ENCODE measurements around the gene USP54. TPM values are rescaled to one million over a fixed set of nuclear protein-coding genes. Genes with fewer than 3 reads are reported as not detected.

Gene USP54
- total and polyA plus RNA-seq, 2 donors (not counting 3 experiments of a cell fraction or from before 2014, with no cell fraction given), result 9.3 to 14.2 TPM

DNA sequence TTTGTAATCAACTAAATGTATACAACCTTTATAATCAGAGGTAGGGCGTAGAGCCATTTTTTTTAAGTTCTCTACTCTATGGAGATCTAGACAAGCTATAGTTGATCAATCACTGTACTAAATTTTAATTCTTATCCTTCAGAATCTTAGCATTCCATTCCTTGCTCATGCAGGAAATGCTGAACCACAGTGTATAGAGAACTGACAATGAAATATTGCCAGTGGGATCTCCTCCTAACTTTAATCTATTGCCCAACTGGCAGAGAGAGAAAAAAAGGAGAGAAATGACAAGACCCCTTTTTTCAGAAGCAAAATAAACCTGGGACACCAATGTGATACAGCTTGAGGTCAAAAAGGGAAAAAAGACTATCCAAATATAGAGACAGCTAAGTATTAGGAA lies 68.9 kb downstream of the USP54 start:
- intact Hi-C loops (cut with micrococcal nuclease), result no loop called here
- FAIRE-seq, result peak; percentile 28
- no peak for DNase-seq (ENCODE audit: low read depth, low spot score)

GRCh38 chr10:73519336-73519735 lies 71.8 kb downstream of the USP54 start:
- no peak for DNase-seq (ENCODE audit: low read depth, low spot score)
- H3K27me3 ChIP-seq (ENCODE audit: control insufficient read depth in 2 of 2, insufficient read depth in 2 of 2, low read length in 2 of 2), result no peaks in the 10 kb centered on the region
- CTCF ChIA-PET, result interaction anchor here (2.1 kb wide), 1 partner anchor 17 kb away, joined by 4 read pairs; no protein-coding TSS in a partner anchor
- H3K9ac ChIP-seq (replicated peaks; ENCODE audit: extremely low read depth, insufficient read depth, low read length), result no peak overlapping the region
- H3K4me3 ChIP-seq (replicated peaks in 1 of 3; ENCODE audit: insufficient read depth in 1 of 3, low read depth in 1 of 3, low read length in 3 of 3), result no peak overlapping the region
- H3K27ac ChIP-seq (ENCODE audit: insufficient read depth, low read depth, low read length), result no peak overlapping the region
- no peak for TF ChIP-seq POLR2A (IDR thresholded peaks at IDR 0.05; ENCODE audit: low read depth, low read length)
- TF ChIP-seq MAX (IDR thresholded peaks at IDR 0.05; ENCODE audit: insufficient read depth, insufficient read length), result no peak
- no peaks in the 10 kb centered on the region for H3K9me3 ChIP-seq (replicated peaks; ENCODE audit: control insufficient read depth, insufficient read depth, low read length)
- H2AFZ ChIP-seq (ENCODE audit: low read depth, low read length), result no peak overlapping the region
- H3K4me2 ChIP-seq (ENCODE audit: insufficient read depth, low read length), result no peak overlapping the region
- H3K4me1 ChIP-seq (ENCODE audit: control insufficient read depth, extremely low read depth, insufficient read depth, low read length), result no peaks in the 10 kb centered on the region
- intact Hi-C loops (cut with micrococcal nuclease) (no loop called here), dilution Hi-C loops (cut with MboI; ENCODE audit: extremely low pct_ligation_motif_present, low sequenced_read_pairs) (no loop called here)
- no TSS peak for BruUV-seq (replicated peaks)
- no peaks in the 10 kb centered on the region for H3K79me2 ChIP-seq (ENCODE audit: control insufficient read depth, insufficient read depth, low read length)
- no peak for FAIRE-seq
- H4K20me1 ChIP-seq (replicated peaks; ENCODE audit: control insufficient read depth, extremely low read depth, insufficient read depth, low read length), result no peaks in the 10 kb centered on the region
- H3K36me3 ChIP-seq (ENCODE audit: control insufficient read depth in 2 of 2, extremely low read depth in 1 of 2, insufficient read depth in 2 of 2, low read length in 2 of 2), result peaks cover 0 to 4% of the 10 kb centered on the region in 2 experiments
- H3K9me1 ChIP-seq (replicated peaks; ENCODE audit: control insufficient read depth, extremely low read depth, insufficient read depth, low read length), result no peaks in the 10 kb centered on the region
- POLR2A ChIA-PET, result no interaction called here

More for the DNA sequence above, 68.9 kb downstream of the USP54 start:
- Histone ChIP-seq H3K9me1 (replicated peaks; ENCODE audit: control insufficient read depth, extremely low read depth, insufficient read depth, low read length) (no peaks in the 10 kb centered on the region), H3K4me3 (replicated peaks in 1 of 3; ENCODE audit: insufficient read depth in 1 of 3, low read depth in 1 of 3, low read length in 3 of 3) (no peak overlapping the region), H2AFZ (ENCODE audit: low read depth, low read length) (no peak overlapping the region), H3K27me3 (ENCODE audit: control insufficient read depth in 2 of 2, insufficient read depth in 2 of 2, low read length in 2 of 2) (no peaks in the 10 kb centered on the region), H3K9me3 (replicated peaks; ENCODE audit: control insufficient read depth, insufficient read depth, low read length) (no peaks in the 10 kb centered on the region), H3K27ac (ENCODE audit: insufficient read depth, low read depth, low read length) (no peak overlapping the region), H3K36me3 (ENCODE audit: control insufficient read depth in 2 of 2, extremely low read depth in 1 of 2, insufficient read depth in 2 of 2, low read length in 2 of 2) (no peaks in the 10 kb centered on the region), H3K79me2 (ENCODE audit: control insufficient read depth, insufficient read depth, low read length) (no peaks in the 10 kb centered on the region), H3K4me1 (ENCODE audit: control insufficient read depth, extremely low read depth, insufficient read depth, low read length) (no peaks in the 10 kb centered on the region), H3K9ac (replicated peaks; ENCODE audit: extremely low read depth, insufficient read depth, low read length) (no peak overlapping the region), H3K4me2 (ENCODE audit: insufficient read depth, low read length) (no peak overlapping the region), H4K20me1 (replicated peaks; ENCODE audit: control insufficient read depth, extremely low read depth, insufficient read depth, low read length) (no peaks in the 10 kb centered on the region)
- CTCF ChIA-PET, result interaction anchor here (1.5 to 1.7 kb wide), 2 partner anchors 122 to 137 kb away, joined by 4 read pairs; no protein-coding TSS in a partner anchor
- TF ChIP-seq JUN (IDR thresholded peaks at IDR 0.05; ENCODE audit: borderline replicate concordance, insufficient read depth, insufficient read length, low read depth) (no peak), GATA2 (IDR thresholded peaks at IDR 0.05; ENCODE audit: insufficient read depth, insufficient read length, low read depth, low read length) (no peak), EZH2 (IDR thresholded peaks at IDR 0.05; ENCODE audit: borderline replicate concordance, low read depth, low read length, severe bottlenecking) (no peak), MYC (IDR thresholded peaks at IDR 0.05; ENCODE audit: low read depth, low read length) (no peak)
- TF ChIP-seq, protein P1, sequence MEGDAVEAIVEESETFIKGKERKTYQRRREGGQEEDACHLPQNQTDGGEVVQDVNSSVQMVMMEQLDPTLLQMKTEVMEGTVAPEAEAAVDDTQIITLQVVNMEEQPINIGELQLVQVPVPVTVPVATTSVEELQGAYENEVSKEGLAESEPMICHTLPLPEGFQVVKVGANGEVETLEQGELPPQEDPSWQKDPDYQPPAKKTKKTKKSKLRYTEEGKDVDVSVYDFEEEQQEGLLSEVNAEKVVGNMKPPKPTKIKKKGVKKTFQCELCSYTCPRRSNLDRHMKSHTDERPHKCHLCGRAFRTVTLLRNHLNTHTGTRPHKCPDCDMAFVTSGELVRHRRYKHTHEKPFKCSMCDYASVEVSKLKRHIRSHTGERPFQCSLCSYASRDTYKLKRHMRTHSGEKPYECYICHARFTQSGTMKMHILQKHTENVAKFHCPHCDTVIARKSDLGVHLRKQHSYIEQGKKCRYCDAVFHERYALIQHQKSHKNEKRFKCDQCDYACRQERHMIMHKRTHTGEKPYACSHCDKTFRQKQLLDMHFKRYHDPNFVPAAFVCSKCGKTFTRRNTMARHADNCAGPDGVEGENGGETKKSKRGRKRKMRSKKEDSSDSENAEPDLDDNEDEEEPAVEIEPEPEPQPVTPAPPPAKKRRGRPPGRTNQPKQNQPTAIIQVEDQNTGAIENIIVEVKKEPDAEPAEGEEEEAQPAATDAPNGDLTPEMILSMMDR (IDR thresholded peaks at IDR 0.05; ENCODE audit: extremely low read depth in 1 of 2, insufficient read depth in 1 of 2, low read depth in 1 of 2, low read length in 2 of 2), result no peak
- dilution Hi-C loops (cut with MboI; ENCODE audit: extremely low pct_ligation_motif_present, low sequenced_read_pairs), result no loop called here
- BruUV-seq (replicated peaks), result no TSS peak
- POLR2A ChIA-PET, result no interaction called here

Data from endothelial cell of umbilical vein (primary cell).